Measurements from ENCODE around the gene ZSCAN26.

ZSCAN26 gene

GRCh38 chr6:28323813-28324424 is 57.0 kb downstream of the ZSCAN26 start:
- ATAC-seq, result no peak

GRCh38 chr6:28326371-28326948 is 59.5 kb downstream of the ZSCAN26 start:
- no peak for ATAC-seq
